Activated CD4-positive, alpha-beta T cell treated with anti-CD3 and anti-CD28 coated beads for 48 hours (primary cell): ENCODE measurements around the gene MPI.

Source experiments
- DNase-seq: peaks from one replicate; pipeline ENCODE4 v3.0.0-alpha.2; 2020

MPI gene

DNA sequence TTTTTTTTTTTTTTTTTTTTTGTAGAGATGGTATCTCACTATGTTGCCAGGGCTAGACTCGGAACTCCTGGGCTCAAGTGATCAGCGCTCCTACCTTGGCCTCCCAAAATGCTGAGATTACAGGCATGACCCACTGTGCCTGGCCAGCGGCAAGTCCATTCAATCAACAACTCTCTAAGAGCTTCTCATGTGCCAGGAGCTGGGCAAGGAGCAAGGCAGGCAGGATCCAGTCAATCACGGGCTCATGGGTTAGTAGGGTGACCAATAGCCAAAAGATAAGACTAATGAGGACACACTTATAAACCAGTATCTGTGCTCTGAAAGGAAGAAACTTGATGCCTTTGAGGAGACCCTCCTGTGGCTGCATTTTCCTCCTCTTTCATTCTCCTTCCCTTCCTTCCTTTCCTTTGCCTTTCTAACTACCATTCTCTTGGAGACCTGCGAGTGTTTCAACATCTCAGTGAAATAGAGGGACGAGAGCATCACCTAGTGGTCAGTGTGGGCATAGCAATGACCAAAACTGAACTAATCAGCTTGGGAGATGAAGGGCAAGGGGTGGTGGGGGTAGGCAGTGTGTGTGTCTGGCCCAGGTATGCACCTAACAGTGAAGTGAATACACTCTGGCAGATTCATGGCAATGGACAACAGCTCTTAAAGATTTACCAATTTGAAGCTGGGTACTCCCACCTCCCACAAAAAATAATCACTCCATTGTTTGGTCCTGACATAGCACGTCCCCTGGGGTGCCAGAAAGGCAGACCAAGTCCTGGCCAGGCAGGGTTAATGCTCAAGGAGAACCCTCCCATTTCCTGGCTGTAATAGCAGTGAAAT, 60.5 kb downstream of the MPI start:
- DNase-seq = peak; percentile 87

GRCh38 chr15:74951006-74951405, 61.2 kb downstream of the MPI start:
- no peak for DNase-seq
